Stimulated activated CD4-positive, alpha-beta T cell treated with anti-CD3 and anti-CD28 coated beads, Interleukin-15, amount 100 ng/mL, for 24 hours (primary cell): ENCODE measurements around the gene TRIM31.
"Not testable (repeated sequence)": the region's sequence is repeated elsewhere in the genome, so short reads cannot be mapped to it uniquely, and the experiment has no call there.

Experiments used
- DNase-seq: peaks from one replicate; pipeline ENCODE4 v3.0.0-alpha.2; 2020

Gene TRIM31

GRCh38 chr6:30147096-30147495 lies 34.2 kb upstream of the TRIM31 start:
- no peak for DNase-seq

GRCh38 chr6:30145818-30146217 lies 32.9 kb upstream of the TRIM31 start:
- DNase-seq: no peak

DNA sequence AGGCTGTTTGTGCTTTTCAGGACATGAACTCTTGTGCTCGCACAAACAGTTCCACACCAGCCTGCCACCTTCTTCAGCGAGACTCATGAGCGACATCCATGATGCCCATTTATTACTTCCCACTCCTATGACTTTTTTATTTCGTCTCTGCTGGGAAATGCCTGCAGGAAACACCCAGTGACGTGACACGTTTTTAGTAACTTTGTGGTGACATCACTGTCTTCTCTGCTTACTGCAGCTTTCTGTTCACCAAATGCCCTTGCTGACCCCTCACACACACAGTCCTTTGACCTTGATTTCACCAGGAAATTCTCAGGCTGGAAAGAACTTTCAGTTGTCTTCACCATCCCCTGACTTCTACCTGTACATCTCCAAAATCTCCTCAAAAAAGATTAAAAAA lies 31.9 kb upstream of the TRIM31 start:
- DNase-seq: no peak

DNA sequence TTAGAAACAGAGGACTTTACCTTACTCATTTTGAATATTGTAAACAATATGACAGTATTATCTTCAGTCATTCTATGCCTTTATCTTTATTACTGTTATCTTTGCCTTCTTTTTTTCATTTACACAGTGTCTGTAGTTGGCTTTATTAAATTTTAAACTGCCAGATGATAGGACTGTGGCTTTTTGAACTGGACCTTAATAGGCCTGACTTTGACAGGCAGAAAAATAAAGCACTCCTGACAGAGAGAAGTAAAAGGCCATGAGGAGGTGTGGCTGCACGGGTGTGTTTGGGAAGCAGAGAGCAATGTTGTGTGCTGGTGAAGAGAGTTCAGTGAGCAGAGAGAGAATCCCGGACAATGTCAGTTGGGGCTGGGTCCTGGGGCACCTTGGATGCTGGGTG lies 30.9 kb upstream of the TRIM31 start:
- no peak for DNase-seq

DNA sequence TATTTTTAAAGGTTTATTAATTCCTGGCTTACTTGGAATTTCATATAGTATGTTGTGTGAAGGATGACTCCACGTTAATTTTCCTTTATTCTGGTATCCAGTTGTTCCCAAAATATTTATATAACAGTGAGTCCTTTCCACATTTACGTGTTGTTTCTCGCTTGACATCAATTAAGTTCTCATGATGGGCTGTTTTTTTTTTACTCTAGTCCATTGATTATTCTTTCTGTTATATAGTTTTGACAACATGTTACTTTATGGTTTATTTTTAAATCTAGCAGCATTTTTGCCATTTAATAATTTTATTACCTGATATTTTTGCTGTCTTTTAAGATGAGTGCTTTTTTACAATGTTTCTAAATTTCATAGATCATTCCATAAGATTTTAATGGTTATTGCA lies 29.8 kb upstream of the TRIM31 start:
- DNase-seq: no peak

GRCh38 chr6:30140240-30140639 lies 27.4 kb upstream of the TRIM31 start:
- not testable (repeated sequence) for DNase-seq

DNA sequence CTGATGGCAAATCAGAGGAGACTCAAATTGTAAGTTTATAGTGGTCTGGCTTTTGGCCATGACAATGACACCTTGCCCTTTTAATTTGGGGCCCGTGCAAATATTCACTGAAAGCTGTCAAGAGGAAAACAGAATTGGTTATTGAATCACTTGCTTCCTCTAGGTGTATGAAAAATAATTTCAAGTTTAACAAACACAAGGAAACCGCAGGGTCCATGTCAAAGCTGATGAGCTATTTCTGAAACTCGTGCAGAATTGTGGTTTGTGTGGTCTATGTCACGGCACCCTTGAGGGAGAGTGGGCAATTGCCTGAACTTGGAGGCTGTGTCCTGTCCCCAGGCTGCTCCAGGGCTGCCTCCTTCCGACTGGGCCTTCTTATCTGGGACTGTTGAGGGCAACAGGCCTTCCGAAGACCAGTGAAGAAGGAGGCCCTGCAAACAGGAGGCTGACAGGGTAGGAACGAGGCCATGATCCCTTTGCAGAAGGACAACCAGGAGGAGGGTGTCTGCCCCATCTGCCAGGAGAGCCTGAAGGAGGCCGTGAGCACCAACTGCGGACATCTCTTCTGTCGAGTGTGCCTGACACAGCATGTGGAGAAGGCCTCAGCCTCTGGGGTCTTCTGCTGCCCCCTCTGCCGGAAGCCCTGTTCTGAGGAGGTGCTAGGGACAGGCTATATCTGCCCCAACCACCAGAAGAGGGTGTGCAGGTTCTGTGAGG lies 23.8 kb upstream of the TRIM31 start:
- no peak for DNase-seq

DNA sequence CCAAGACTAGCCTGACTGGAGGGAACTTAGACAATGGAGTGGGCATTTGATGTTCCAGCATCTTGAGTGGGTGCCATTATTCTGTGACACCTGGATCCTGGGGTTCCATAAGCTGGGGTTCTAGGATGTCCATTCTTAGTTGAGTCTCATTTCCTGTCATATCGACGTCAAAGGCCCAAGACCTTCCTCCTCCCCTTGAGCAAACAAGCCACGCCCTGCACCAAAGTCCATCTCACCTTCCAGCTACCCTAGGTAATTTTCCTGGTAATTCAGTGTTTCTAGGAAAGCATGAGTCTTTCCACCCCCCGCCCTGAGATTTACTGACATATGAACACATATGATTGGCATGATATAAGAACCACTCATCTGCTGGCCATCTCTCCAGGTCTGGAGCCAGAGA lies 22.9 kb upstream of the TRIM31 start, which contains the start of gene TRIM40:
Gene TRIM40 (plus strand): TSS at position 384 of the 400 bp plus-strand sequence. CDS start 897 bp downstream, outside the sequence.
- no peak for DNase-seq

GRCh38 chr6:30135147-30135546 lies 22.3 kb upstream of the TRIM31 start:
- no peak for DNase-seq

GRCh38 chr6:30131947-30132497 lies 19.1 kb upstream of the TRIM31 start:
- no peak for DNase-seq

DNA sequence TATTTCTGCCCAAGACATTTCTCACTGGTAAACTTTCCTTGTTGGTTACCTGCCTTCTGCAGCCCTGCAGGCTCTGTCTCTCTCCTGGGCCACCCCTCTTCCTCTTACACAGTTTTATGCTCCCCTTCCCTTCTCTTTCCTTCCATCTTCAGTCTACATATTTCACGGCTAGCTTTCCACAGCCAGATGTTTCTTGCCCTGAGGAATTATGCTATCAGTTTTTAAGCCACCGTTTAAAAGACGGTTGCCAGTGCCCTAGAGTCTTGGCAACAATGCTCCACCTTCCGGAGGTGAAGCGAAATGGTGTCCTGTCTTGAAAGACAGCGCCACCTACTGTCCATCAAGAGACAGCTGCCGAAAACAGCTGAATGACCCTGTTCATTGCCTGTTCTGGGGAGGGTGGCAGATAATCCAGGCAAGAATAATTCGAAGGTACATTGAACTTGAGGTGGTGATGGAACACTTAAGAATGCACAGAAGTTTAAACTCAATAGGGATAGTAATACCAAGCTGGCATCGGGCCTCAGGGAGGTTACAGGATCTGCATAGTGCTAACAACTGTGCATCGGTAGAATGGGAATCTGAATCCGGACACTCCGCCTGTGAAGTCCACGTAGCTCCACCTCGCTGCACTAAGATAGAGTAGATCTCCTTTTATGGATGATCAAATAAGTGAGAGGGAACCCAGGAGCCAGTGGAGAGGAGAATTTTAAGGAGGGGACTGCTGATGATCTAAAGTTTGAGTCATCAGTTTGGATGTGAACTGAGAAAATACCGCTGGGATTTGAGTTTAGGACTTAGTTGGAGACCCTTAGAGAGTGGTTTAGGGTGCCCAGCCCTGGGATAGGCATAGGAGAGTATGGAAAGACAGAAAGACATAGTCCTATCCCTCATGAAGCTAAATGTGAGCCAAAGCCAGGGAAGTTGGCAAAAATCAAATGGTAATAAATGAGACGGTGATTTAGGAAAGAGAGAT lies 18.3 kb upstream of the TRIM31 start:
- DNase-seq: peak; percentile 69

GRCh38 chr6:30130179-30130679 lies 17.3 kb upstream of the TRIM31 start:
- no peak for DNase-seq

DNA sequence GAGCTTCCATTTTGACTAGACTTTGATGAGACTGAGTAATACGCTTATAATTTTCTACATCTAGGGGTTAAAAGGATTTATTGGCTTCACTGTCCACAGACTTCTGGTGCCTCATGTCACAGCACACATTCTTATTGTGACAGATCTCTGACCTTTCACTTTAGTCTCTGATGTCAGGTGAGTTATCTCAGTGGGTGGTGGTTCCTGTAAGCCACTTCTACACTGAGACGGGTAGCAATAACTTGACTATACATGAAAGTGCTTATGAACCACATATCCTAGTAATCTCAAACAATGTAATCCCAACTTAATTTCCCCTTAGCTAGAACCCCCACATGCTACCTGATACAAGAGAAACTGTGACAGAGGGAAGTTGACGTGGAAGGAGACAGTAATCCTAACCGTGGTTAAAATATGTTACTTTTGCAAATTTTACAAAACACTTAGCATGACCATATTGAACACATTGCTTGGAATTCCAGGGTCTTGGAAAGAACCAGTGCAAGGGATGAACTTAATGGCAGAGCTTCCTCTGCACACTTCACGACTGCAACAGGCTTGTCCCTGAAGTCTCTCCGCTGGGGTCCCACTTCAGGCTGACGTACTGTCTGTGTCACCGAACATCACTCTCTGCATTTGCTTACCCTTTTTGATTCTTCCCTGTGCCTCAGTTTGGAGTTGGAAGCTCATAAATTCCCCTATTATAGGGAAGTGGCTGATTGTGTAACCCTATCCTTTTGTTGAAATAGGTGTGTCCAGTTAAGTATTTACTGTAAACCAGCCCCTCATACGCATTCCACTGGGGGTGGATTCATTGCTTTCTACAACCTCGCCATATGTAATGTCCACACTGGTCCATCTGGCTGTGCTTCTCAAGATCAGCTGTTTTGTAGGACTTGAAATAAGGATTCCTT lies 16.6 kb upstream of the TRIM31 start:
- DNase-seq: no peak

DNA sequence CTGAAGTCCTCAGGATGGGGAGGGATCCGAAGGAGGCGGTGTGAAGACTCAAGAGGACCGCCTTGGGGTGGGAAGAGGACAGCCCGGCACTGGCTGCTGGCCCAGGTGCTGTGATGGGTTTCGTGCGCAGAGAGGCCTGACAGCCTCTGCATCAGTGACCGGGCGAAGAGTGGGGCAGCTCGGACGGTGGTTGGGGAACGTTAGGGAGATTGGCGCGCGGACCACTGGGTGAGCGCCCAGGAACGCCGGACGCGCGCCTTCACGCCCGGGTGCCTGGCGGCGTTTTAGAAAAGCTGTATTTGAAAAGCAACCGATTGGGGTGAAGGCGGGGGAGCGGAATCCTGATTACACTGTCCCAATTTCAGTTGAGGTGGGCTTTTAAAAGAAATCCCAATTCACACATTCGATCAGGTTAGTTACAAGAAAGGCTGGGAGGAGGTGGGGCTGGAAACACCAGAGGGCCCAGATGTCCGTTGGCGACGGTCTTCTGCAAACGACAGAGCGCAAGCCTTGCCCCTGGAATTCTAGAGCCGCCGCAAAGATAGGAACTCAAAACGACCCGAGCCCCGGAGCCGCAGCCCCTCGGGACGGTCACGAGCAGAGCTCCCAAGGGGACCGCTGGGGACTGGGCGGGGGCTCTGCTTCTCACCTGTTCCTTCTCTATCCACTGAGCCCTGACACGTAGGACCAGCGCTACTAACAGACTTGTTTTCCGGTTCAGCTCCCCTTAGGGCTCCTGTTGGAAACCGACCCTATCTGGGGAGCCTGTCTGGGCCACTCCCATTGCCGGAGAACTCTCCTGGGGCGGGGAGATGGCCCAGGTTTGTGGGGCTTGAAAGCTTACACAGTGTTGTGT lies 14.6 kb upstream of the TRIM31 start:
- DNase-seq: no peak

- no peak for DNase-seq
These were observed 9.6 kb upstream of the TRIM31 start for GRCh38 chr6:30122515-30122914.

DNA sequence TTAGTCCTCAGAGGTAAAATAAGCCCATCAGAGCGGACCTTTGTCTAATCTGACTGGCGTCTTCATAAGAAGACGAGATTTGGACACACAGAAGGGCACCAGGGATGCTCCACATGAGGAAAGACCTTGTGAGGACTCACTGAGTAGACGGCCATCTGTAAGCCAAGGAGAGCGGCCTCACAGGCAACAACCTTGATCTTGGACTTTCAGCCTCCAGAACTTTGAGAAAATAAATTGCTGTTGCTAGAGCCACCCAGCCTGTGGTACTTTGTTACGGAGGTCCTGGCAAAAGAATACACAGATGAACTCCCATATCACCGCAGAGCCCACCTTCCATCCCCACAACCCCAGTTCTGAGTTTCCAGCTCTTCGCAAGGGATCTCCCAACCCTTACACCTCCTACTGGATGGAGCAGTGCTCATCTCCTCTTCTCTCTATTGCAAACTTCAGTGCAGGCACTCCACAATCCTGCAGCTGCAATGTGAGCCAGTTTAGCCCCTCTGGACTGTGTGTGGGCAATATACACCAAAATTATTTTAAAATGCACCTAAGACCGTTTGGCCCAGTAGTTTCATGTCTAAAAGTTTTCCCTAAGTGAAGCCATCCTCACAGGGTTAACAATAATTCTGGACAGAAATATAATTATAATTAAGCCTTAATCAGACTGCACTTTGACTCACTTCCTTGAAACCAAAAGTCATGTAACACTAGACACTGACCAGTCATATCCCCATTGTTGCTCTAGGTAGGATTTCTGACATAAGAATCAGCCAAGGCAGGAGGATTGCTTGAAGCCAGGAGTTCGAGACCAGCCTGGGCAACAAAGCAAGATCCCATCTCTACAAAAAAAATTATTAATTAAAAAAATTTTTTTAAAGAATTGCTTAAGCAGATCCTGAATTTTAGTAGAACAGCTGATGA lies 8.8 kb upstream of the TRIM31 start:
- no peak for DNase-seq

DNA sequence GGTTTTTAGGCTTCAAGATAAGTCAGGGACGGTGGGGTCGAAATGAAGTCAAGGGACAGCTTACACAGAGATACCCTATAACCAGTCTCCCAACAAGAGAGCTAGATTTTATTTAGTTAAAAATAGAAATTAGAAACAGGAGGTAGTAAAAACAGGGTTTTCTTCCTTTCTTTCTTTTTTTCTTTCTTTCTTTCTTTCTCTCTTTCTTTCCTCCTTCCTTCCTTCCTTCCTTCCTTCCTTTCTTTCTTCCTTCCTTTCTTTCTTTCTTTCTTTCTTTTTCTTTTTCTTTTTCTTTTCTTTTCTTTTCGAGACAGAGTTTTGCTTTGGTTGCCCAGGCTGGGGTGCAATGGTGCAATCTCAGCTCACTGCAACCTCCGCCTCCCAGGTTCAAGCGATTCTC lies 5.8 kb upstream of the TRIM31 start:
- DNase-seq: not testable (repeated sequence)

- no peak for DNase-seq
These were observed 3.8 kb upstream of the TRIM31 start for GRCh38 chr6:30116724-30117123.

GRCh38 chr6:30113841-30114240 lies 951 bp upstream of the TRIM31 start:
- DNase-seq: no peak

DNA sequence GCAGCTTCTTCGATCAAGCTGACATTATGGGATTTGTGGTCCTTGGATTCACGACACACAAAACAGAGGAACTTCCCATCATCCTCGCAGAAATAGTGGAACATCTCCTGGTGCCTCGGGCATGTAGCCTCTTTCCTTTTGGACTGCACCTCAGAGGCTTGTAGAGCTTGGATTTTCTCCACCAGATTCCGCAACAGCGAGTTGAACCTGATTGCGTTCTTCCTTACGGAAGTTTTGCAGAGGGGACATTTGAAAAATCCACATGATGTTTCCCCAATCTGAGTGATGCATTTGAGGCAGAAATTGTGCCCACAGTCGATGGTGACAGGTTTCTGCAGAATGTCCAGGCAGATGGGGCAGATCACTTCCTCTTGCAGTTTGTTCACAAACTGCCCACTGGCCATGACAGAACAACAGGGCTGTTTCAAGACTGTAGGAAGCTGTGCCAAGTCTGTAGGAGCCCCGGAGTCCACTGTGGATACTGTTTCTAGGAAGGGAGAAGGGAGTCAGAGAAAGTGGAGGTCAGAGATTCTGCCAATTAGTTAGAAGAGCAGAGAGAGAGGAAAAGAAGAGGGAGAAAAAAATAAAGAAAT lies 392 bp downstream of the TRIM31 start:
- no peak for DNase-seq
